ENCODE measurements around the gene OXCT2. TPM values are rescaled to one million over a fixed set of nuclear protein-coding genes. Genes with fewer than 3 reads are reported as not detected.

Gene OXCT2
- total and polyA plus RNA-seq, 2 of the 13 experiments (the other 11 are each of a cell fraction or from before 2014, with no cell fraction given), result 0.21 to 0.33 TPM

GRCh38 chr1:39758556-39759435 is 12.4 kb downstream of the OXCT2 start:
- H4K20me1 ChIP-seq (ENCODE audit: insufficient read depth, low read length), result no peaks in the 10 kb centered on the region
- TF ChIP-seq CBFB (CRISPR knock-in tag; IDR thresholded peaks at IDR 0.05) (no peak), TSC22D2 (CRISPR knock-in tag; IDR thresholded peaks at IDR 0.05; ENCODE audit: borderline replicate concordance) (no peak), ZNF781 (CRISPR knock-in tag; IDR thresholded peaks at IDR 0.05; ENCODE audit: borderline replicate concordance, not compliant biosample characterization) (no peak), ZFX (CRISPR knock-in tag; IDR thresholded peaks at IDR 0.05; ENCODE audit: low read depth) (no peak), RBFOX2 (IDR thresholded peaks at IDR 0.05; ENCODE audit: low read depth, low read length) (no peak), ZBTB25 (CRISPR knock-in tag; IDR thresholded peaks at IDR 0.05) (no peak), ZBTB42 (CRISPR knock-in tag; IDR thresholded peaks at IDR 0.05) (no peak)
- WGBS (ENCODE audit: low lambda C conversion rate), result 72% methylated on average over 8 of the region's 16 CpGs
- H2AFZ ChIP-seq (ENCODE audit: low read length), result no peak overlapping the region
- DNase-seq (ENCODE audit: low spot score), result no peak
- no peaks in the 10 kb centered on the region for H3K9me3 ChIP-seq (ENCODE audit: low read length)
- H3K4me1 ChIP-seq (ENCODE audit: insufficient read depth, low read length), result no peaks in the 10 kb centered on the region
- peaks cover 0 to 10% of the 10 kb centered on the region in 2 experiments; a peak in 1 of 5 replicates for H3K36me3 ChIP-seq (replicated peaks in 1 of 2; ENCODE audit: control insufficient read depth in 1 of 2, insufficient read depth in 2 of 2, low read length in 2 of 2)
- intact Hi-C loops (cut with micrococcal nuclease; ENCODE audit: unreplicated experiment) (no loop called here), in situ Hi-C loops (cut with HindIII; ENCODE audit: extremely low pct_ligation_motif_present, low pct_unique_long_range_greater_than_20kb) (no loop called here)
- no peaks in the 10 kb centered on the region; a peak in 1 of 5 replicates for H3K27me3 ChIP-seq (ENCODE audit: control insufficient read depth in 1 of 2, insufficient read depth in 2 of 2, low read length in 2 of 2)
- no peak overlapping the region for H3K4me2 ChIP-seq (ENCODE audit: low read depth, low read length)
- BruUV-seq (replicated peaks), result no TSS peak
- no peaks in the 10 kb centered on the region for H3K79me2 ChIP-seq (ENCODE audit: insufficient read depth, low read length)
- no peak overlapping the region for H3K4me3 ChIP-seq (replicated peaks in 1 of 3; ENCODE audit: insufficient read depth in 1 of 3, low read depth in 2 of 3, low read length in 3 of 3)
- ATAC-seq, result no peak
- no peak overlapping the region for H3K27ac ChIP-seq (ENCODE audit: extremely low read length, insufficient read depth, low read length)
- H3K9ac ChIP-seq (ENCODE audit: insufficient read depth, low read depth, low read length), result no peak overlapping the region
- no peak for FAIRE-seq
- ChIA-PET POLR2A (no interaction called here), CTCF (ENCODE audit: low intra/inter-chr PET ratio, low total read pairs) (no interaction called here)
